ENCODE measurements around the gene PRR5.

GRCh38 chr22:44753189-44754042 is 51.4 kb downstream of the PRR5 start:
- no peak for TF ChIP-seq CTCF (IDR thresholded peaks at IDR 0.05; ENCODE audit: low read depth, low read length, poor library complexity, severe bottlenecking)
- no peak for TF ChIP-seq EZH2phosphoT487 (IDR thresholded peaks at IDR 0.05; ENCODE audit: borderline replicate concordance, low read length)

Measured in DOHH2 (cell line).